AG04450 (cell line): ENCODE measurements around the gene PTPRT. TPM values are rescaled to one million over a fixed set of nuclear protein-coding genes. Genes with fewer than 3 reads are reported as not detected.

Source experiments
- CTCF ChIA-PET: fragments of 300-600, 350-600 bp; formaldehyde crosslinking; extraction: SDS; loops from one replicate; lab custom pipeline; 2022; ENCODE audit warnings: antibody characterized with exemption, inconsistent platforms; lab: Charles Lee
- POLR2A ChIA-PET: fragments of 350-600 bp; formaldehyde crosslinking; extraction: SDS; loops from one replicate; lab custom pipeline; 2021; ENCODE audit warnings: antibody characterized with exemption, inconsistent platforms; lab: Yijun Ruan, JAX
- DNase-seq: peaks from one replicate; pipeline ENCODE4 v3.0.0-alpha.2; 2011; ENCODE audit warnings: low read depth, low spot score
- H3K27ac ChIP-seq: one replicate; pipeline ENCODE4 v1.5.1; 2012; ENCODE audit warnings: low read depth, low read length, control low read depth
- H3K27me3 ChIP-seq: one replicate; pipeline ENCODE4 v1.6.0; 2012; ENCODE audit warnings: low read length; ENCODE audit not compliant: control insufficient read depth, insufficient read depth
- H3K4me3 ChIP-seq: 2 replicates; pipeline ENCODE4 v1.5.1; 2011; ENCODE audit warnings: mild to moderate bottlenecking, low read depth, low read length, control low read depth
- H3K9me3 ChIP-seq: 2 replicates; pipeline ENCODE4 v1.5.1; 2012; ENCODE audit warnings: low read length; ENCODE audit not compliant: control insufficient read depth, insufficient read depth
- polyA plus RNA-seq: library from polyadenylated mRNA; depleted of rRNA; stranded (reverse); fragments of >200 nt; gene quantifications from 2 replicates; pipeline ENCODE4 v1.2.3, GENCODE V29; 2011
- TF ChIP-seq, protein P1 (sequence below): IDR thresholded peaks from 2 replicates; pipeline ENCODE4 v1.5.1; 2011; ENCODE audit warnings: low read depth, low read length, control low read depth, inconsistent platforms

PTPRT gene
- polyA plus RNA-seq, 1 experiment: not detected

DNA sequence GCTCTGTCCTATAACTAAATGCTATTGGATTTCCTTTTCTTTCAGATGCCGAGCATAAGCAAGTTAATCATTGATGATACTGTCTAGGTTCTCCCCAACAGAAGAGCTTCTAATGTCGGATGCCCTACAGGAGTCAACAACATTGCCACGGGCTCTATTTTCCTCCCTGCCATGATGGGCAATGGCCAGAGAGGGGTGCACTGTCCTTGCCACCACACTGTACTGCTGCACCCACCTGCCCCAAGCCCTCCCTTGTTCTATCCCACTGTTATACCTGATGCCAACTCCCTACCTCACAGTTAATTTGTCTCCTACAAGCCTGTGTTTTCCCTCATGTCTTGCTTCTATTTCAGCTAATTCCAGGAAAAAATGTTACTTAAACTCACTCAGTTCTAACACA is 797.9 kb downstream of the PTPRT start:
- Histone ChIP-seq H3K27me3 (no peaks in the 10 kb centered on the region), H3K4me3 (no peak overlapping the region), H3K27ac (no peak overlapping the region), H3K9me3 (peaks cover 21% of the 10 kb centered on the region)
- no peak for DNase-seq
- ChIA-PET CTCF (no interaction called here), POLR2A (no interaction called here)
- TF ChIP-seq, protein P1, sequence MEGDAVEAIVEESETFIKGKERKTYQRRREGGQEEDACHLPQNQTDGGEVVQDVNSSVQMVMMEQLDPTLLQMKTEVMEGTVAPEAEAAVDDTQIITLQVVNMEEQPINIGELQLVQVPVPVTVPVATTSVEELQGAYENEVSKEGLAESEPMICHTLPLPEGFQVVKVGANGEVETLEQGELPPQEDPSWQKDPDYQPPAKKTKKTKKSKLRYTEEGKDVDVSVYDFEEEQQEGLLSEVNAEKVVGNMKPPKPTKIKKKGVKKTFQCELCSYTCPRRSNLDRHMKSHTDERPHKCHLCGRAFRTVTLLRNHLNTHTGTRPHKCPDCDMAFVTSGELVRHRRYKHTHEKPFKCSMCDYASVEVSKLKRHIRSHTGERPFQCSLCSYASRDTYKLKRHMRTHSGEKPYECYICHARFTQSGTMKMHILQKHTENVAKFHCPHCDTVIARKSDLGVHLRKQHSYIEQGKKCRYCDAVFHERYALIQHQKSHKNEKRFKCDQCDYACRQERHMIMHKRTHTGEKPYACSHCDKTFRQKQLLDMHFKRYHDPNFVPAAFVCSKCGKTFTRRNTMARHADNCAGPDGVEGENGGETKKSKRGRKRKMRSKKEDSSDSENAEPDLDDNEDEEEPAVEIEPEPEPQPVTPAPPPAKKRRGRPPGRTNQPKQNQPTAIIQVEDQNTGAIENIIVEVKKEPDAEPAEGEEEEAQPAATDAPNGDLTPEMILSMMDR: no peak

- POLR2A ChIA-PET: no interaction called here
- DNase-seq: no peak
- H3K27me3 ChIP-seq: no peaks in the 10 kb centered on the region
- CTCF ChIA-PET: no interaction called here
- no peak overlapping the region for H3K4me3 ChIP-seq
- H3K9me3 ChIP-seq: peaks cover 36% of the 10 kb centered on the region; the same call in 1 of the 2 replicates
- no peak overlapping the region for H3K27ac ChIP-seq
- TF ChIP-seq, protein P1: no peak
Measured at GRCh38 chr20:42380287-42380686, 809.4 kb downstream of the PTPRT start.

DNA sequence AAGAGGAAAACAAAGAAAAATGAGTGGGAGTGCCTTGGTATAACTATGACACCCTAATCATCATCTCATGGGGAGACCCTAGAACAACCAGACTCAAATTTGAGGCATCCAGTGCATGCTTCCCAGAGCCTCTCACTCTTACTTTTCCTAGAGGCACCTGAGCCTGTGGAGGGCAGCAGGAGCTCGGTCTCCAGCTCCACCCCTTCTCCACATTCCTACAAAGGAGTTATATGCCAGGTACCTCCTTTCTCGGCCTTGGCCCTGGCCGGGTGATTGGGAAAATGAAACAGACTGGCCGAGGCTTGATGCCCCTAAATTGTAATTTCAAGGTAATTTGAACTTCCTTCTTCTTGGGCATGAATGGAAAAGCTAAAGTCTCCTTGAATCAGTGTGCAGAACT is 810.3 kb downstream of the PTPRT start:
- POLR2A ChIA-PET: no interaction called here

DNA sequence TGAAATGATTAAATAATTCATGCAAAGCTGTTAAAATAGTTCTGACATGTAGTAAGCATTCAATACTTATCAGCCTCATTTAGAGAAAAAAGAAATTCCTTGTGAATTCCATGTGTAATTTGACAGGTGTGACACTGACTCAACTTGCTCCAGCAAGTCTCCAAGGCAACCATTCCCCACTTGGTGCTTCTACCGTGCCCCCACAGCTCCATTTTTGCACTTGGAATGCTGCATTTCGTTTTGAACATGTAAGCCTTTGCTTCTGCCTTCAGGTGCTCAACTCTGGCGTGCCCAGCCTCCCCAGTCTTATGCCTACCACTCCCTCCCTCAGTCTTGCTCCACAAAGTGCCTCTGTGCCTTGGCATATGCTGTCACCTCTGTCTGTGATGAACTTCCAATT is 810.9 kb downstream of the PTPRT start:
- H3K4me3 ChIP-seq: no peak overlapping the region
- H3K9me3 ChIP-seq: peaks cover 41% of the 10 kb centered on the region
- no peak for DNase-seq
- H3K27ac ChIP-seq: no peak overlapping the region
- ChIA-PET CTCF (no interaction called here), POLR2A (no interaction called here)
- TF ChIP-seq, protein P1: no peak
- no peaks in the 10 kb centered on the region for H3K27me3 ChIP-seq

More for the DNA sequence above, 810.3 kb downstream of the PTPRT start:
- no peaks in the 10 kb centered on the region for H3K27me3 ChIP-seq
- H3K4me3 ChIP-seq: no peak overlapping the region
- H3K9me3 ChIP-seq: peaks cover 38% of the 10 kb centered on the region; the same call in 1 of the 2 replicates
- no peak overlapping the region for H3K27ac ChIP-seq
- TF ChIP-seq, protein P1: no peak
- DNase-seq: no peak
- CTCF ChIA-PET: no interaction called here

DNA sequence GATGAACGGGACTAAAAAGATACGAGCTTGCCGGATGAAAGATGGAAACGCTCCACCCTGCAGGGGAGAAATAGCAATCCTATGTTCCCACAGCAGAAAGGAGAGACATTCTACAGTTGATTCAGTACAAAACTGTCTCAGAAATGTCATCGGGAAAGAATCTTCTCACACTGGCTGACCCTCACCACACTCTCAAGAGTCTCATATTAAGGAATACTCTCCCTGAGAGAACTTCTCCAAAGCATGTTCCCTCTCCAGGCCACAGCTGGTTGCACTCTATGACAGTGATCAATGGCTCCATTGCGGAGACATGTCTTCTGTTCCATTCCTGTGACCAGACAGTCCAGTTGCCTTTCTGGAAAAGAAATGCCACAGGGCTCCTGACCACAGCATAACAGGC is 813.6 kb downstream of the PTPRT start:
- TF ChIP-seq, protein P1: no peak
- CTCF ChIA-PET: no interaction called here
- no peak for DNase-seq
- no peak overlapping the region for H3K27ac ChIP-seq
- no peaks in the 10 kb centered on the region for H3K27me3 ChIP-seq
- H3K9me3 ChIP-seq: peaks cover 44% of the 10 kb centered on the region
- POLR2A ChIA-PET: no interaction called here
- no peak overlapping the region for H3K4me3 ChIP-seq
